DMS153 treated with DMSO at 0.1 percent for 48 hours (cell line): Measurements from ENCODE around the gene TDRD12.

Experiments
- DNase-seq: peaks from one replicate; lab custom pipeline; 2025; ENCODE audit not compliant: unreplicated experiment; lab: John Stamatoyannopoulos, UW

The TDRD12 gene

GRCh38 chr19:32800754-32801153 lies 81.2 kb downstream of the TDRD12 start:
- no peak for DNase-seq

- DNase-seq: no peak
Measured at GRCh38 chr19:32802840-32803239, 83.3 kb downstream of the TDRD12 start.

GRCh38 chr19:32808236-32808635 lies 88.7 kb downstream of the TDRD12 start:
- DNase-seq: no peak

DNA sequence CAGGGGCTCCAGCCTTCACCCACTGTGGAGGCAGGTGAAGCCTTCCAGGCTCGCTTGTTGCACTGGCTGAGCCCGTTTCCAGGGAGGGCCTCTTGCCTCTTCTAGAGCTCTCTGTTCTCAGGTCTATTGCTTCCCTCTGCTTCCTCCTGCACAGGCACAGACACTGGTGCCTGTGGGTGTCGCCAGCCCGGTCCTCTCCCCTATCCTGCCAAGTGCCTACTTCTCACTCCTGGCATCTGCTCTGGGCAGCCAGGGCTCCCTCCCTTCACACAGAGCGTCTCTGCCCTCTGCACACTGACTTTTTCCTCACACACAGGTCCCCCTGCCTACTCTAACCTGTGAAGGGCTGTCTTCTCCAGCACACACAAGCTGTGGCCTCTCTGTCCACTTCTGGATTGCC lies 89.7 kb downstream of the TDRD12 start:
- DNase-seq: no peak

DNA sequence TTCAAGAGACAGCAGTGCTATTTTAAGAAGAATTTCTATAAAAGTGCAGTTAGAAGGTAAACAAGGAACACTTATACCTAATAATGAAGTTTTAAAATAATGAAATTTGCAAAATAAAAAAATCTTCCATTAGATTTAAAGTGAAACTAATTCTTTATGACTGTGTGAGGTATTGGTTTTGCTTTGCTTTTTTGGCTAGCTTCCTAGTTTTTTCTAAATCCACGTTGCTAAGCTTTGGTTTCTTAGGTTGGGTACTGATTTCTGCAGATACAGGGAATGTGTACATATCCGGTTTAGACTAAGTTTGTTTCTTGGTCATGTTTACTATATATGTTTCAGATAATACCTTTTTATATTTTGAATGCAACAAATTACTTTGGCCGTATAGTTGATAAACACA lies 90.2 kb downstream of the TDRD12 start:
- DNase-seq: no peak

DNA sequence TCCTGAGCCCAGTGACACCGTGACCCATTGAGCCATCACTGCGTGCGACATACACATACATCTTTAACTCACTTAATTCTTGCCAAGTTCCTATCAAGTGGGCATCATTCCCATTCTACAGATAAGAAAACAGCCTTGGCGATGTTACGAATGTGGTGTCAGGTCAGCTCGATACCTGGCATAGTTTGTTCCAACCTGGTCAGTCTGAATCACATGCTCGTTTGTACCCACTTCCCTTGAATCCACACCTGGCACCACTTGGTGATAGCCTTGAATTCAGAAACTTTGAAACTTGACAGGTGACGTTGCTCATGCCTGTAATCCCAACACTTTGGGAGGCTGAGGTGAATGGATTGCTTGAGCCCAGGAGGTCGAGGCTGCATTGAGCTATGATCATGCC lies 90.9 kb downstream of the TDRD12 start:
- no peak for DNase-seq

GRCh38 chr19:32811151-32811550 lies 91.6 kb downstream of the TDRD12 start:
- DNase-seq: no peak

- no peak for DNase-seq
Measured at GRCh38 chr19:32812036-32812435, 92.5 kb downstream of the TDRD12 start.

- no peak for DNase-seq
Measured at GRCh38 chr19:32812571-32812970, 93.0 kb downstream of the TDRD12 start.

DNA sequence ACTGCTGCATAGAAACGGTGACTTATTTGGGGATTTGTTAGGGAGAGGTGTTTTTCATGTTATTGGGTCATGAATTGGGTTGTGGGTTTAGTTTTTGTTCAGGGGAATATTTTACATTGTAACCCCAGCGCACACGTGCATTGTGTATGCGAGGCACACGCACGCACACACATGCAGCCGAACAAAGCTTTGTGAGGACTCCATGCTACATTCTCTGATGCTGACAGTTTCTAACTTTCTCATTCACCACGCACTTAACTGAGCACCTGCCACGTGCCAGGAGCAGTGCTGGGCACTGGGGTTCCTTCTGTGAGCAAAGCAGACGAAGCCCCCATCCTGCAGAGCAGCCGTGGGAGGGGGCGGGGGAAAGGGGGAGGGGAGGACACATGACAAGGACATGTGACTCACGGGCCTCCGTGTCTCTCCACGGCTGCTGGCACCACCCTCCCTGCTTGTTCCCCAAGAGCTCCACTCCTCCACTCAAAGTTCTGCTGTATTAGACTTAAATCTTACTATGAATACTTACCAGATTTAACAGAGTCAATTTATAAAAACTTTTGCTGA lies 94.4 kb downstream of the TDRD12 start:
- DNase-seq: no peak

GRCh38 chr19:32814624-32815023 lies 95.1 kb downstream of the TDRD12 start:
- no peak for DNase-seq

- DNase-seq: no peak
Measured at GRCh38 chr19:32816555-32817099, 97.1 kb downstream of the TDRD12 start.

- no peak for DNase-seq
Measured at GRCh38 chr19:32817569-32818476, 98.3 kb downstream of the TDRD12 start.

DNA sequence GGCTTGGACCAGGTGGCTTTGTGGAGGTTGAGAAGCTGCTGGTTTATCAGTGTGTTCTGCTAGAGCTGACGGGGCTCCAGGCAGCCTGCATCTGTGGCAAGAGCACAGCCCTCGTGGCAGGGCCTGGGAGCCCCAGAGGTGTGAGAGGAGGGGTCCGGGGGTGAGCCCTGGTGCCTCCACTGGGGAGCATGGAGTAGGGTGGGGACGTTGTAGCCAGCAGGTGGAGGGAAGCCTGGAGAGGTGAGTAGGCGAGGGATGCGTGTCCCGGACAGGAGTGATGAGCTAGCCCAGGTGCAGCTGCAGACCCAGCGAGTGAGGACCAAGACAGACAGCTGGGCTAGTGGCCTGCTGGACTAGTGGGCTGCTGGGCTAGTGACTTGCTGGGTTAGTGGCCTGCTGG lies 99.0 kb downstream of the TDRD12 start:
- no peak for DNase-seq

- DNase-seq: no peak
Measured at GRCh38 chr19:32819419-32820400, 100.1 kb downstream of the TDRD12 start.

DNA sequence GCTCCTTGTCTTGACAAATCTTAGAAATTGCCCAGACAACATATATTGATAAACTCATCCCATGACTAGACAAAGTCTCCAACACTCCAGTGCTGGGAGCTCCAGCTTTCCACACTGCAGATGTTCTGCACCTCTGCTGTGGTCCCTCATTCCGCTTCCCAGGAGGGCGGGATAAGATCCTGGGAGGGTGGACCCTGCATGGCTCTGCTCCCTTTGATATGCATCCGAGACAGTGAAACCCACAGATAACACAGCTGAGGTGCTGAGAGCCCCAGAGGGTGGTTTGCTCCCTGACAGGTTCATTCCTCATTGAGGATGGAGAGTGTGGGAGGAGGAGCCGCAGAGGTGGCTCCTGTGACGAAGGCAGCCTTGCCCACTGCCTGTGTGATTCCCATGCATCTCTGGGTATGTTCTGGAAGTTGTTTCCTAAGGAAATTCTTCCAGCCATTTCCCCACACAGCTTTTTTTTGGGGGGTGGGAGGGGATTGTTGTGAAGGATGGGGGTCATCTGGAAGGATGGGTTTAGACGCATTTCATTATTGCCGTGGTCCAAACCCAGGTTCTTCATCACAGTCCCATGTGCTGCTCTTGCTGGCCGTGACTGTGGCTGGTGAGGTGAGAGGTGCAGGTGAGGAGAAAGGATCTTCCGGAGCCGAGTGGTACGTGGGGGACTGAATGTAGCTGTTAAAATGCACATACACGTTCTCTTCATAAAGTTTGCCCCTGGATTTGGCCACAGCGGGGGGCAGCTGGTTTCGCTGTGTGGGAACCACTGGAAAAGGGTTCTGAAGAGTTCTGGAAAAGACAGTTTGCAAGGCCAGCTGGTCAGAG lies 103.6 kb downstream of the TDRD12 start:
- no peak for DNase-seq

DNA sequence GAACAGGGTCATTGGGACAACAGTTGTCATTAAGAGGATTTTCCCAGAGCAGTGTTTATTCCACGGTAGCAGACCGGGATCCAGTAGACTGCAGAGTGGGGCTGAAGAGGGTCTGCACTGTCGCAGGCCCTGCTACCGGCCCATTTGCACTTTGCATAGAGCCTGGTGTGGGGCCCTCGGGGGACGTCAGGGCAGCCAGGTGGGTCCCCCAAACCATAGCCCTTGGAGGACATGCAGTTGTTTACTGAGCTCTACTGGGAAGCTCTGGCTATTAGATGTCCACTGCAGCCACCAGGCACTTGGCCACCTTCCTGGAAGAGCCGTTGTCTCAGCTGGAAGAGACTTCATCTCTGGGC lies 104.2 kb downstream of the TDRD12 start:
- DNase-seq: no peak

- no peak for DNase-seq
Measured at GRCh38 chr19:32824191-32824751, 104.7 kb downstream of the TDRD12 start.

GRCh38 chr19:32824916-32825608 lies 105.5 kb downstream of the TDRD12 start:
- DNase-seq: no peak
